Measurements from ENCODE around the gene DST.

Gene DST

GRCh38 chr6:56522495-56523270, 120.0 kb downstream of the DST start:
- no peak for DNase-seq (ENCODE audit: low read depth)
- TF ChIP-seq CTCF (conservative IDR thresholded peaks at IDR 0.05; ENCODE audit: low read length), result no peak
- no peak overlapping the region for H3K4me3 ChIP-seq (ENCODE audit: low read length)

GRCh38 chr6:56521976-56522375, 120.7 kb downstream of the DST start:
- no peak for DNase-seq (ENCODE audit: low read depth)
- no peak overlapping the region for H3K4me3 ChIP-seq (ENCODE audit: low read length)
- no peak for TF ChIP-seq CTCF (conservative IDR thresholded peaks at IDR 0.05; ENCODE audit: low read length)

GRCh38 chr6:56521454-56521853, 121.2 kb downstream of the DST start:
- no peak for TF ChIP-seq CTCF (conservative IDR thresholded peaks at IDR 0.05; ENCODE audit: low read length)
- H3K4me3 ChIP-seq (ENCODE audit: low read length), result no peak overlapping the region
- no peak for DNase-seq (ENCODE audit: low read depth)

- TF ChIP-seq CTCF (conservative IDR thresholded peaks at IDR 0.05; ENCODE audit: low read length), result no peak
- H3K4me3 ChIP-seq (ENCODE audit: low read length), result no peak overlapping the region
- DNase-seq (ENCODE audit: low read depth), result no peak
These were observed 122.5 kb downstream of the DST start for GRCh38 chr6:56520218-56520617.

GRCh38 chr6:56518995-56519767, 123.5 kb downstream of the DST start:
- TF ChIP-seq CTCF (conservative IDR thresholded peaks at IDR 0.05; ENCODE audit: low read length), result no peak
- no peak overlapping the region for H3K4me3 ChIP-seq (ENCODE audit: low read length)
- no peak for DNase-seq (ENCODE audit: low read depth)

- peak; percentile 69 for DNase-seq (ENCODE audit: low read depth)
- no peak for TF ChIP-seq CTCF (conservative IDR thresholded peaks at IDR 0.05; ENCODE audit: low read length)
- H3K4me3 ChIP-seq (ENCODE audit: low read length), result no peak overlapping the region
These were observed 125.4 kb downstream of the DST start for GRCh38 chr6:56517155-56517745.
